Choroid plexus epithelial cell (primary cell): ENCODE data around the gene USP13.
A peak's percentile ranks its signal among the peaks of the same experiment; 100 is the strongest.
"Not testable (repeated sequence)": the region's sequence is repeated elsewhere in the genome, so short reads cannot be mapped to it uniquely, and the experiment has no call there.

Source experiments
- DNase-seq: peaks from one replicate; pipeline ENCODE4 v3.0.0-alpha.2; 2010; ENCODE audit warnings: low read depth
- H3K4me3 ChIP-seq: 2 replicates; pipeline ENCODE4 v1.5.1; 2011; ENCODE audit warnings: low read depth, mild to moderate bottlenecking, control low read depth, low read length, moderate library complexity
- TF ChIP-seq, protein P1 (sequence below): conservative IDR thresholded peaks from 2 replicates; pipeline ENCODE4 v1.5.1; 2011; ENCODE audit warnings: low read depth, mild to moderate bottlenecking, control low read depth, inconsistent platforms, low read length, moderate library complexity

USP13 gene

DNA sequence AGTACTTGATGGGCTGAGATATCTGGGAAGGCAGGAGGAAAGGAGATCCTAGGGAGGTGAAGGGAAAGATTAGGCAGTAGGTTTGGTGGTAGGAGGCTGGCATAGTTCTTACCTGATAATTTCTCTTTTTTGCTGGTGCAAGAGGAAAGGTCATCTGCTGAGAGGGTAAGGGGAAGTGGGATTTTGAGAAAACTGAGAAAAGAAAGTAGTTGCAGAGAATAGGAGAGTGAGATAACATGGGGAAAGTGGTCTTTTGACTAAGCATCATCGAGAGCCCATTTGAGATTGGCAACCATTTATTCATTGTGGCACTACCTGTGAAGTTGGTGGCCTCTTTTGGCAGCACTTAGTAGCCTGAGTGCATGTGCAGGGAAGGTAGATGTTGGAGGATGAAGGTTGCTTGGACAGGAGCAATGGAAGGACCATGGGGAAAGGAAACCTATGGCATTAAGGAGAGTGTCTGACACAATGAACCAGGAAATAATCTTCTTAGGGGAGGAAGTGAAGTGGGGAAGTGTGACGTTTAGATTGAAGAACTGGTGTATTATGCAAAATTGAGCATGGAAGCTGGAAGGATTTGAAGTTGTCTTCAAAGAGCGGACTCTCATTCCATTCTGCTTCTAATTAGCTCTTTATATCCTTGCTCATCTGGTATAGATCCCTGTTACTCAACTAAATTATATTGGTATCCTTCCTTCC lies 21.9 kb upstream of the USP13 start:
- no peak for DNase-seq
- TF ChIP-seq, protein P1, sequence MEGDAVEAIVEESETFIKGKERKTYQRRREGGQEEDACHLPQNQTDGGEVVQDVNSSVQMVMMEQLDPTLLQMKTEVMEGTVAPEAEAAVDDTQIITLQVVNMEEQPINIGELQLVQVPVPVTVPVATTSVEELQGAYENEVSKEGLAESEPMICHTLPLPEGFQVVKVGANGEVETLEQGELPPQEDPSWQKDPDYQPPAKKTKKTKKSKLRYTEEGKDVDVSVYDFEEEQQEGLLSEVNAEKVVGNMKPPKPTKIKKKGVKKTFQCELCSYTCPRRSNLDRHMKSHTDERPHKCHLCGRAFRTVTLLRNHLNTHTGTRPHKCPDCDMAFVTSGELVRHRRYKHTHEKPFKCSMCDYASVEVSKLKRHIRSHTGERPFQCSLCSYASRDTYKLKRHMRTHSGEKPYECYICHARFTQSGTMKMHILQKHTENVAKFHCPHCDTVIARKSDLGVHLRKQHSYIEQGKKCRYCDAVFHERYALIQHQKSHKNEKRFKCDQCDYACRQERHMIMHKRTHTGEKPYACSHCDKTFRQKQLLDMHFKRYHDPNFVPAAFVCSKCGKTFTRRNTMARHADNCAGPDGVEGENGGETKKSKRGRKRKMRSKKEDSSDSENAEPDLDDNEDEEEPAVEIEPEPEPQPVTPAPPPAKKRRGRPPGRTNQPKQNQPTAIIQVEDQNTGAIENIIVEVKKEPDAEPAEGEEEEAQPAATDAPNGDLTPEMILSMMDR = no peak
- no peak overlapping the region for H3K4me3 ChIP-seq

DNA sequence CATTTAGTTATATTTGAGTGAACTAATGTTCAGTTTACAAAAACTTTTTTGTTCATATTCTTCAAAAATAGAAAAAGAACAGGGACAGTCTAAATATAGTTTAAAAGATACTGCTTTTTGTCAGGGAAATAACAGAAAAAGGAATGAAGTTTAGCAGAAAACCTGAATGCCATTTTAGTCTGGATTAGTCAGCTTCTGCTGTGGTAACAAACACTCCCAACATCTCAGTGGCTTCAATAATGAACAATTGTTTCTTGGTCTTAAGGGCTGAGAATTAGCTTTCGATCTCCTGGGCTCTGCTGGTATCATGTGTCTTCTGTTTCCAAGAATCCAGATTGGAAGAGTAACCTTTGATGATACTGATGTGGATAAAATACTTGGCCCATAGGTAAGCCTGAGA lies 12.4 kb upstream of the USP13 start:
- TF ChIP-seq, protein P1 = no peak
- no peak overlapping the region for H3K4me3 ChIP-seq
- DNase-seq = no peak

DNA sequence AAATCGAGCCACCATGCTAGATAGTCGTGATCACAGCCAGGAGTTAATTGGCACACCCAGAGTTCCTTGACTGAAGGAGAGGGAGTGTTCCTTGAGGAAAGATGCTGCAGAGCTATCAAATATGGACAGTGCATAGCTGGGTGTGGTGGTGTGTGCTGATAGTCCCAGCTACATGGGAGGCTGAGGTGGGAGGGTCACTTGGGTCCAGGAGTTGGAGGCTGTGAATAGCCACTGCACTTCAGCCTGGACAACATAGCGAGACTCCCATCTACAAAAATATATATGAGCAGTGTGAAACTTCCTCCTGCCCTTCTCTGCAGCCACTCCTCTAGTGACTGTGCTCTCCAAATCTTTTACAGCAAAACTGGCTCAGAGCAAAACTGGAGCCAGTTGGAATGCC lies 10.0 kb upstream of the USP13 start:
- DNase-seq = no peak
- TF ChIP-seq, protein P1 = no peak
- H3K4me3 ChIP-seq = no peak overlapping the region

DNA sequence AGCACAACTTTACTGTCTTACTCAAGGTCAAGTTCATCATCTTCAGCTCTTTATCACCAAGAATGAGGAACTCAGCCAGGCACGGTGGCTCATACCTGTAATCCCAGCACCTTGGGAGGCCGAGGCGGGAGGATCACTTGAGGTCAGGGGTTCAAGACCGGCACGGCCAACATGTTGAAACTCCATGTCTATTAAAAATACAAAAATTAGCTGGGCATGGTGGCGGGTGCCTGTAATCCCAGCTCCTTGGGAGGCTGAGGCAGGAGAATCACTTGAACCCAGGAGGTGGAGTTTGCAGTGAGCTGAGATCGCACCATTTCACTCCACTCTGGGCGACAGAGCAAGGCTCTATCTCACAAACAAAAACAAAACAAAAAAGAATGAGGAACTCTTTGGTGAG lies 9.0 kb upstream of the USP13 start:
- H3K4me3 ChIP-seq, DNase-seq: not testable (repeated sequence)

DNA sequence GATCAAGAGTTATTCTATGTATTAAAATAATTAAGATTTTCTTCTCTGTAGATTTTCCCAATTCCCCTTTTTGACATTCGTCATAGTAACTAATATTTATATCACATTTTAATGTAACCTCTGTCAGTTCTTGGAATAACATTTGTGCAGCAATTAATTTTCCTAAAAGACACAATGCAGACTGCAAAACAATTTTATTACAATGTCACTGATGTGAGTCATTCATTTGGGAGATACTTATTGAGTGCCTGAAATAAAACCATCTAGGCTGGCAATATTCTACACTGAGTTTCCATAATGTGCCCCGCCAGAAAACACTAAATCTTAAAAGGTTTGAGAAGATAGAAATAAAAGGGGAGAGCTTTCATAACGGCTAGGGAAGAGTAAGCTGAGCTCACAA lies 6.7 kb upstream of the USP13 start:
- TF ChIP-seq, protein P1 = no peak
- DNase-seq = no peak

DNA sequence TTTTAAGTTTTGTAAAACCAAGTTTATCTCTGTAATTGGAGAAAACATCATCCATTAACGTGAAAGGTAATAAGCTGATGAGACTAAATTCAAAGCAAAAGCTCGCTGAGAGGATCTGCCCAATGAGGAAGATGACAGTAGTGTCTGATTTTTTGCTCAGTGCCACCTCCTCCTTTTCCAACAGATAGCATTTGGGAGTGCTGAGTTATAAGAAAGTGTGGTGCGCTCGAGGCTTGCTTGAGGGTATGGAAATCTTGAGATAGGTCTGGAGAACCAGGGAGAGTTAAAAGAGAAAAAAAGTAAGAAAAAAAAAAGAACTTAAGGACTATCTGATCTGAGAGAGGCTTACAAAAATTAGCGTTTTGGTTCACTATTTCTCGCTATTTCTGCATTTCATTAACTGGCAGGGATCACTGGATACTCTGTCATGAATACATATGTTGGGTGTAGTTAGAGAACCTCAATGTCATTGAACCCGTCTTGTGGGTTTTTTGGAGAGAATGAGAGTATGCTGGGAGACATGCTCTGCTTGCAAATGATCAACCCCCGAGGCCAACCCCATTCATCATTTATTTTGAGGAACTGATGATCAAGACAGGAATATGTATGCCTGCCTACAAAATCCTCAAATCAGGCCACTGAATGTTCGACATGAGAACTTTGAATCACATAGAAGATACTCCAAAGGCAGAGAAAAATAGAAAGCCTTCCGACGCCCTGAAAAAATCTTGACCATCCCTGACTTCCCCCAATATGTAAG lies 973 bp upstream of the USP13 start:
- TF ChIP-seq, protein P1 = no peak
- peak overlapping the region; percentile 93 for H3K4me3 ChIP-seq
- no peak for DNase-seq

More for the DNA sequence above, 6.7 kb upstream of the USP13 start:
- H3K4me3 ChIP-seq = no peak overlapping the region

DNA sequence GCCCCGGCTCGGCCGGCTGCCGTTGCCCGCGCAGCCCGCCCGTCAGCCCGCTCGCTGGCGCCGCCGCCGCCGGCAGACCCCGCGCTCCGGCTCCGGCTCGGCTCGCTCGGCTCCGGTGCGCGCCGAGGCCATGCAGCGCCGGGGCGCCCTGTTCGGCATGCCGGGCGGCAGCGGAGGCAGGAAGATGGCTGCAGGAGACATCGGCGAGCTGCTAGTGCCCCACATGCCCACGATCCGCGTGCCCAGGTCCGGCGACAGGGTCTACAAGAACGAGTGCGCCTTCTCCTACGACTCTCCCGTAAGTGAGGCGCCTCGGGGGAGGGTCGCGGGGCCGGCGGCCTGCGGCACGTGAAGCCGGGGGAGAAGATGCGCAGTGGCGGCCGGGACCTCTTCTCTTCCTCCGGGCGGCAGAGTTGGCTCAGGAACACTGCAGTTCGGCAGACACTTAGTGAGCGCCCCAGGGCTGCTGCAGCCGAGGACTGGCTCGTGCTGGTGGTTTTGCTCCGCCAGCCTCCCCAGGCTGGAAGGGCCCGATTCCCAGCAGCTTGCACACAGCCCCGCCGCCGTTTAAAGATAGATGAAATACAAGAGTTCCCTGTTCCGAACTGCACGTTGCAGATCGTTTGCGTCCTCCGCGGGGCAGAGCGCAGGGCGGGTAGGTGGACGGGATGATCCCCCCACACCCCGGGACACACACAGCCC lies 407 bp downstream of the USP13 start:
- peak; percentile 88 for DNase-seq
- H3K4me3 ChIP-seq = peak overlapping the region; percentile 93
- TF ChIP-seq, protein P1 = no peak
